Measurements from ENCODE around the gene FOXL3.

Gene FOXL3

GRCh38 chr7:302054-302992 is 12.4 kb downstream of the FOXL3 start:
- DNase-seq (ENCODE audit: low read depth): no peak

DNA sequence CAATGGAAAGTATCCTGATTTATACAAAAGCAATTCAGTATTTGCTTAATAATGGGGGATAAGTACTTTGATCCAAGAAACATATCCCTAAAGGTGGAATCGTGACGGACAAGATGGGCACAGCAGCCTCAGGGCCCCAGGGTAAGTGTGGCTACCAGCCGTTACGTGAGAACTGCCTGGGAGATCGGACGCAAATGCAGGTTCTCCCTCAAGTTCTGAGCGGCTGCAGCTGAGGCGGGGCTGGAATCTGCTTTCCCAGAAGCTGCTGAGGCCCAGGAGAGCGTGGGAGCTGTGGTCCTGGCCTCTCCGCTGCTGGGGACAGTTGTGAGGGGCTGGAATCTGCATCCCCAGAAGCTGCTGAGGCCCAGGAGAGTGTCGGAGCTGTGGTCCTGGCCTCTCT is 13.5 kb downstream of the FOXL3 start:
- DNase-seq (ENCODE audit: low read depth): no peak

DNA sequence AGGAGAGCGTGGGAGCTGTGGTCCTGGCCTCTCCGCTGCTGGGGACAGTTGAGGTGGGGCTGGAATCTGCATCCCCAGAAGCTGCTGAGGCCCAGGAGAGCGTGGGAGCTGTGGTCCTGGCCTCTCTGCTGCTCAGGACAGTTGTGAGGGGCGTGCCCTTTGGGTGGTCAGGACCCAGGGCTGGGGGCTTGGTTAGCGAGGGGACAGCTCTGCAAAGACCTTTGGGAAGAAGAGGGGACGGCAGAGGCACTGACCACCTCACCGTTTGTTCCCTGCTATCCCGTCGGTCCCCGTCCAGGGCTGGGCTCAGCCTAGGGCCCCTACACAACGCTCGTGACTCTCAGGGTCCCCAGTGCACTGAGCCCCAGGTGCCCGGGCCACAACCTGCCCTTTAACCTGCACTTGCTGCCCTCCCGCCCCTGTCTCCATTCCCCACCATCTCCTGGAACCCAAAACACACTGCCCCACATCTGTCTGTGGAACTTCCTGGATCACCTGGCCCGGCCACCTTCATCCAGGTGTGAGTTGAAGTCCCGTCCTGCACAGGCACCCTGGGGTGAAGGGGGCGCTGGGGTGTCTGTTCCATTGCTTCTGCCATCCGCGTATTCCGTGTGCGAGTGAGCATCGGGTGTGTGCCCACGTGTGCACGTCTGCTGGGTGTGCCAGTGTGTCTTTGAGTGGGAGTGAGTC is 14.1 kb downstream of the FOXL3 start:
- no peak for DNase-seq (ENCODE audit: low read depth)

- DNase-seq (ENCODE audit: low read depth): no peak
Observed at GRCh38 chr7:304574-305409, 14.8 kb downstream of the FOXL3 start.

- no peak for DNase-seq (ENCODE audit: low read depth)
Observed at GRCh38 chr7:305410-306151, 15.6 kb downstream of the FOXL3 start.

GRCh38 chr7:307970-308369 is 18.0 kb downstream of the FOXL3 start:
- DNase-seq (ENCODE audit: low read depth): no peak

DNA sequence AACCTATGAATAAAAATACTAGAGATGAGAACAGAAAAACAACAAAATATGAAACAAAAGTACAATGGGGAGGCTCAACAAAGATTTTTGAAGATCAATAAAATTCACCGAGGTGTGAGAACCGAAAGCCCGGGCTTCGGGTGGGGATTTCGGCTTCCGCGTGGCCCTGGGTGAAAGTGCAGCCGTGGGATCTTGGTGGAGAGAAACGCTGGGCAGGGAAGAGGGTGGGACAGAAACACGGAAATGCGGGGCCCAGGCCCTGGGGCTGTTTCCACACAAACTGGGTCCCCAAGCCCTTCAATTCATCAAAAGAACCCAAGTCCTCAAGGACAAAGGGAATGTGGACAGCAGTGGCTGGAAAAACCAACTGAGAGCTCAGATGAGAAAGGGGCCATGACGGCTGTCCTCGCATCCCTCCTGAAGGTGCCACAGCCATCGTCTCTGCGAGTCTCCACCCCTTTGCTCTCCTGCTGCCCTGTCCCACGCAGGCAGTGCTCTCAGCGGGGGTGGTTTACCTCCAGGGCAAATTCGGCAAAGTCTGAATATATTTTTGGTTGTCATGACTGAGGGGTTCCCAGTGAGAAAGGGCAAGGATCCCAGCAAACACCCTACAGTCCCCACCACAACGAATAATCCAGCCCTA is 19.7 kb downstream of the FOXL3 start:
- DNase-seq (ENCODE audit: low read depth): no peak

DNA sequence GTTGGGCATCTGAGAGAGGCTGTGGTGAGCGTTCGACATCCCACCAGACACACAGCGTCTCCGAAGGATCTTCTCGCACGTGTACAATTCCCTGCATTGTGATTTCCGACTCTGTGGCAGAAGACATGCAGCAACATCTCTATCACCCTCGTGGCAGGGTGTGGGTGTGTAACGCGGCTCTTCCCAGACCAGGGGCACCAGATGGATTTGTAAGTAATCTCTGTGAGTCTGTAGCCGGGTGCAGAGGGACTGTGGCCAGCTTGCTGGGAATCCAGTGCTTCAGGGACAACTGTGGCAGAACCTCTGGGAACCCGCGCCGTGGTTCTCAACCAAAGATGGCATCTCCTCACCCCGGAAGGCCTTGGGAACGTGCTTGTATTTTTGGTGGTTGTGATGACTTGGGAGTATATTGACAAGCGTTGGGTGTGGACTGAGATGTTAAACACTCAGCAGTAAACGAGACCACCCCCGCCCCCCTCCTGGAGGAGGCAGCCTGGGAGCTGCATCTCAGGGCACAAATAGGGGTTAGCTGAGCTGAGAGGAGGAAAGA is 21.2 kb downstream of the FOXL3 start:
- no peak for DNase-seq (ENCODE audit: low read depth)

- DNase-seq (ENCODE audit: low read depth): no peak
Observed at GRCh38 chr7:311796-312195, 21.8 kb downstream of the FOXL3 start.

DNA sequence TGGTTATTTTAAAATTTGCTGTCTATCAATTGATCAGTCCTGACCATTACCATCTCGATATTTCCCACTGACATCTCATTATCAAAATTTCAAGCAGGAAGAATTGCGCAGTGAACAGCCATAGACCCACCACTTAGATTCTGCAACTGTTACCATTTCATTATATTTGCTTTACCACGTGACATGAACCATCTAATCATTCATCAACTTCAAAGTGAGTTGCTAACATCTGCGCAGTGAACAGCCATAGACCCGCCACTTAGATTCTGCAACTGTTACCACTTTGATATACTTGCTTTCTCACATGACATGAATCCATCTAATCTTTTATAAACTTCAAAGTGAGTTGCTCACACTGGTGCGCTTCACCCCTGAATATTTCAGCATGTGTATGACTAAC is 22.5 kb downstream of the FOXL3 start:
- DNase-seq (ENCODE audit: low read depth): no peak

GRCh38 chr7:314853-315252 is 24.9 kb downstream of the FOXL3 start:
- DNase-seq (ENCODE audit: low read depth): no peak

DNA sequence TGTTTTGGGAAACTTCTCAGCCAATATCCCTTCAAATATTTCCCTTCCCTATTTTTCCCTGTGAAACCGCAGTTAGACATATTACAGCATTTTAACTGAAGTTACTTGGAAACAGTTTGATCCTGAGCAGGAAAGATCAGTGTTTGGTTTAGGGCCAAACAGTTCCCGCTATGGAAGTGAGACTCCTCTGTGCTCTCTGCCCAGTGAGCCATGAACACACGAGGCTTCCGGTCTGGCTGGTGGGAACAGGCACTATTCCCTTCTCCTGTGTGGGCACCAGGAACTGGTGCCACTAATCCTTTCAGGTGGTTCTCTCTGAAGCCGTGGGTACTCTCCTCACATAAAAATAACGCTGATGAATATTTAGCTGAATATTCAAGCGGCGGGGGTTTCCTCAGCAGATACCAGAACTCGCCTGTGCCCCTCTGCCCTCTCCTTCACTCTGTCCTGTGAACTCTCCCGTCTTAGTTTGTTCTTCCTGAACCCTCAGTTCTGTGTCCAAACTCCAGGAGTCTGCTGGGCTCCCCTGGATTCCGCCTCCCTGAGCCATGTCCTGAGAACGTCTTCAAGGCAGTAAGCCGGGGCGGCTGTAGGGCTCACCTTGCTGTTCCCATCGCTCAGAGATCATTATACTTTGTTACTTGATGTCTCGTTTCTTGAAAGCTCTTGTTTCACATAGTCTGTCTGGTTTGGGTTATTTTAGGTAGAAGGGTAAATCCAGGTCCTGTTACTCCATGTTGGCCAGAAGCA is 25.7 kb downstream of the FOXL3 start:
- DNase-seq (ENCODE audit: low read depth): no peak

- DNase-seq (ENCODE audit: low read depth): no peak
Observed at GRCh38 chr7:317643-318405, 27.9 kb downstream of the FOXL3 start.

DNA sequence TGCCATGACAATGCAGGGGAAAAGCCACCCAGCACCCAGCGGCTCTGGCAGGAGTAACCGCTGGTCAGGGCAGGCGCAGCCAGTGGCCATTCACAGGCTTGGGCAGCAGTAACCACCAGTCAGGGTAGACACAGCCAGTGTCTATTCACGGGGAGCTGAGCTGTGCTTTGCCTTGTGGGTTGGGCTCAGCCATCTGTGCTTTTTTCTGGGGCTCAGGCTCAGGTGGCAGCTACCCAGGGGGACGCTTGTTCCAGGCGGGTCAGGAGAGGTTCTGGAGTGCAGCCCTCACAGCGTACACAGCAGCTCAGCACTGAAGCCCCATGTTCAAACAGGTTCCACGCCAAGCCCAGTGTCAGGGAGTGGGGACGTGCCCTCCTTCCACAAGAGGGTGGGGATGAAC is 28.5 kb downstream of the FOXL3 start:
- DNase-seq (ENCODE audit: low read depth): no peak

- DNase-seq (ENCODE audit: low read depth): no peak
Observed at GRCh38 chr7:318878-319661, 29.1 kb downstream of the FOXL3 start.

GRCh38 chr7:320297-320696 is 30.3 kb downstream of the FOXL3 start:
- no peak for DNase-seq (ENCODE audit: low read depth)

DNA sequence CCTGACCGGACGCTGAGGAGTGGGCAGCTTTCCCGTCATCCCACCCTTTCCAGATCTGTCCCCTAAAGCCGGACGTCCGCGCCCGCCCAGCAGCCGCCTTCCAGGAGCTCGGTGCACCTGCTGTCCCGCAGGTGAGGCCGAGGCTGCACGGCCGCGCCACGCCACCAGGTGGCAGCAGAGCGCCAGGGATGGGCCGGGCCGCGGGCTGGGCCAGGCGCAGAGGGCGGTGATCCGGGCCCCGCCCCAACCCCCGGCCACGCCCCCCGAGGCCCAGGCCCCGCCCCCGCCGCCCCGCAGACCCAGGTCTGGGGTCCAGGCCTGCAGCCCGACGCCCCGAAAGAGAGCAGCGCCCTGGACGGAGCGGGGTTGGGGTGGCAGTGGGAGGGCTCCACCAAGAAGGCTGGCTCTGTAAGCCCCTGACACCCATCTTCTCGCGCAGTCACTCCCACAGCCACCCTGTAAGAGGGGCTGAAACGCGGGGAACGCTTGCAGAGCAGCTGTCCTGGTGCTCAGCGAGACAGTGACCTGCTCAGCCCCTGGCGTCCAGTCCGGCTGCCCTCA is 32.2 kb downstream of the FOXL3 start:
- peak; percentile 79 for DNase-seq (ENCODE audit: low read depth)

- DNase-seq (ENCODE audit: low read depth): no peak
Observed at GRCh38 chr7:322708-323111, 32.7 kb downstream of the FOXL3 start.
